Uterus (tissue), 4 donors: Measurements from ENCODE around the gene CHN2. TPM values are rescaled to one million over a fixed set of nuclear protein-coding genes. Genes with fewer than 3 reads are reported as not detected.

ENCODE experiments used
- DNase-seq, 2 donors: peaks; one replicate each; pipeline ENCODE4 v3.0.0-alpha.2; 2019 to 2020
- H3K27ac ChIP-seq, 2 donors: fragments of 200-600 bp; sonication (generic); 1 replicate in 1 of 2; 2 replicates in 1 of 2; pipeline ENCODE4 v1.5.1; 2016 to 2018
- H3K27me3 ChIP-seq, 2 donors: fragments of 200-600 bp; sonication (generic); one replicate each; pipeline ENCODE4 v1.5.1; 2018 to 2019; ENCODE audit warnings: control low read depth in 1 of 2
- H3K36me3 ChIP-seq, 2 donors: fragments of 200-600 bp; sonication (generic); one replicate each; pipeline ENCODE4 v1.5.1; 2019; ENCODE audit warnings: control low read depth in 1 of 2
- H3K4me1 ChIP-seq, 2 donors: fragments of 200-600 bp; sonication (generic); one replicate each; pipeline ENCODE4 v1.5.1; 2018 to 2019; ENCODE audit warnings: control low read depth in 1 of 2
- H3K4me3 ChIP-seq, 2 donors: fragments of 200-600 bp; sonication (generic); 1 replicate in 1 of 2; 2 replicates in 1 of 2; pipeline ENCODE4 v1.5.1; 2018 to 2019; ENCODE audit warnings: mild to moderate bottlenecking in 1 of 2
- H3K9me3 ChIP-seq, 2 donors: fragments of 200-600 bp; sonication (generic); one replicate each; pipeline ENCODE4 v1.5.1; 2019; ENCODE audit warnings: control low read depth in 1 of 2
- CTCF ChIP-seq, 4 experiments: fragments of 200-600 bp in 2 of 4; fragments of 450-650 bp in 2 of 4; sonication (generic) in 2 of 4; IDR thresholded peaks; one replicate each; pipeline ENCODE4 v1.5.1; 2016 to 2019; ENCODE audit warnings: antibody characterized with exemption in 4 of 4, mild to moderate bottlenecking in 2 of 4, moderate library complexity in 1 of 4
- POLR2A ChIP-seq, 2 donors: fragments of 450-650 bp; IDR thresholded peaks; one replicate each; pipeline ENCODE4 v1.6.1; 2016; ENCODE audit warnings: antibody characterized with exemption in 2 of 2, mild to moderate bottlenecking in 1 of 2, moderate library complexity in 1 of 2
- intact Hi-C: fragments of 100-400 bp; cut with DNase I; formaldehyde crosslinking; loops from one replicate; pipeline ENCODE4 v1.15.1; 2023; ENCODE audit warnings: low total_unique reads
- total RNA-seq, 4 donors: library from RNA; depleted of rRNA in 3 of 4; stranded (reverse); fragments of >200 nt in 3 of 4; gene quantifications; one replicate each; pipeline versions ENCODE4 v1.1.0 to v1.2.4, GENCODE V29; 2014 to 2023
- donor health status: DM: yes; HTN: yes; CAD: no.

The CHN2 gene
- total RNA-seq, 4 donors from 2014 or later = 9.8 to 22.9 (median 18.3) TPM

DNA sequence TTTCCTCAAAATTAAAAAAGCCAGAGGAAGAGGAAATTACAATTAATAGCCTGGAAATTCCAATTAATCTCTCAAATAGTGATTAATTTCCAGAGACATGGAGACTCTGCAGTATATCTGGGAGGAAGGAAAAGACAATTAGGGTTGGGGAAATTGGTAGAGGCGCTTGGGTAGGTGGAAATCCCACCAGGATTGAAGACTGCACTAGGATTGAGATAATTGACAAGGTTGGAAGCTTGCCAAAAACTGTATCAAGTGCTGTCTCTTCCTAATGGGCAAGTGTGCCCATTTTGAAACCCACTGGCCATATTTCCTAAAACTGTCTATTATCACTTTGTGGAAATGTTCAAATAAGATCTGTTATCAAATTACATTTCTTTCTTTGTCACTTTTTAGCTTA is 21.6 kb downstream of the CHN2 start:
- no peak overlapping the region for H3K27ac ChIP-seq
- DNase-seq = no peak
- H3K4me1 ChIP-seq = no peaks in the 10 kb centered on the region
- no peaks in the 10 kb centered on the region for H3K36me3 ChIP-seq
- no peak for TF ChIP-seq POLR2A (IDR thresholded peaks at IDR 0.05)
- TF ChIP-seq CTCF (IDR thresholded peaks at IDR 0.05) = no peak
- no peak overlapping the region for H3K4me3 ChIP-seq
- peaks cover 0 to 3% of the 10 kb centered on the region in 2 donors for H3K27me3 ChIP-seq
- intact Hi-C loops = no loop called here
- H3K9me3 ChIP-seq = no peaks in the 10 kb centered on the region

GRCh38 chr7:29217113-29217512 is 22.5 kb downstream of the CHN2 start:
- Histone ChIP-seq H3K4me3 (no peak overlapping the region), H3K27ac (no peak overlapping the region), H3K27me3 (peaks cover 0 to 3% of the 10 kb centered on the region in 2 donors), H3K9me3 (no peaks in the 10 kb centered on the region), H3K36me3 (no peaks in the 10 kb centered on the region), H3K4me1 (no peaks in the 10 kb centered on the region)
- intact Hi-C loops = no loop called here
- no peak for TF ChIP-seq POLR2A (IDR thresholded peaks at IDR 0.05)
- no peak for TF ChIP-seq CTCF (IDR thresholded peaks at IDR 0.05)
- no peak for DNase-seq

DNA sequence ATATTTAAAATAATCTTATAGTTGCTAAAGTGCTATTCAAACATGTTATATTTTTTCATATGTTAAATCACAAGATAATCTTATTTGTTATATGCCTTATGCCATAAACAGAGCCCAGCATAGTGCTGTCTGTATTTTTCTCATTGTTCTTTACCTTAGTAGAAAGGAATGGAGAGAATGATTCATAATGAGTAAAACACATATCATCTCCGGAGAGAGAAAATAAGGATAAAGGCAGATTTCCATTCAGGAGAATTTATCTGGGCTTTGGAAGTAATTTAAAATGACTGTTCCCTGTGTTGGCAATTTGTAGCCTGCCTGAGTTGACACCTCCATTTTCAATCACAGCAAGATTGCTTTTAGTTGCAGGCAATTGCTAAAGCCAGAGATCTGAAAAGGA is 30.2 kb downstream of the CHN2 start:
- no peak overlapping the region for H3K4me3 ChIP-seq
- TF ChIP-seq CTCF (IDR thresholded peaks at IDR 0.05) = no peak
- no peak for TF ChIP-seq POLR2A (IDR thresholded peaks at IDR 0.05)
- H3K27ac ChIP-seq = no peak overlapping the region
- intact Hi-C loops = no loop called here
- no peaks in the 10 kb centered on the region for H3K9me3 ChIP-seq
- no peaks in the 10 kb centered on the region for H3K27me3 ChIP-seq
- no peaks in the 10 kb centered on the region for H3K36me3 ChIP-seq
- H3K4me1 ChIP-seq = no peaks in the 10 kb centered on the region
- no peak for DNase-seq

- H3K4me1 ChIP-seq = no peaks in the 10 kb centered on the region
- no peaks in the 10 kb centered on the region for H3K9me3 ChIP-seq
- intact Hi-C loops = no loop called here
- no peak for TF ChIP-seq CTCF (IDR thresholded peaks at IDR 0.05)
- no peak for TF ChIP-seq POLR2A (IDR thresholded peaks at IDR 0.05)
- no peaks in the 10 kb centered on the region for H3K27me3 ChIP-seq
- no peak overlapping the region for H3K27ac ChIP-seq
- H3K36me3 ChIP-seq = no peaks in the 10 kb centered on the region
- H3K4me3 ChIP-seq = no peak overlapping the region
- no peak for DNase-seq
Observed at GRCh38 chr7:29228289-29229011, 33.9 kb downstream of the CHN2 start.

DNA sequence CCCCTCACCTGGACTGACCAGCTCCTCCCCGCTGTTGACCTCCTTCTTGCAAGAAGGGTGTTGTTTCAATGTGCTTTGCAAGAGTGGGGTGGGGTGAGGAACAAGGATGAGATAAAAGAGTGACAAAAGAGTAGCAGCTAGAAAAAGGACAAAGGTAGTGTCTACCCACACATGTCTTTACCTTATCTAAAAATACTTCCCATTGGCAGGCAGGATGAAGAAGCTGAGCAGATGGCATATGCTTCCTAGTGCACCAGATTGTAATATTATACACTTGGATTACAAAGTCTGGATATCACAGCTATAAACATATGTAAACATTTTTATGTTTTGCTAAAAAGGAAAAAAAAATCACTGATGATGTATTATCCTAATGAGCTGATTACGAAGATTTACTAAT is 34.5 kb downstream of the CHN2 start:
- no peaks in the 10 kb centered on the region for H3K27me3 ChIP-seq
- H3K4me1 ChIP-seq = no peaks in the 10 kb centered on the region
- no peak for TF ChIP-seq CTCF (IDR thresholded peaks at IDR 0.05)
- H3K36me3 ChIP-seq = no peaks in the 10 kb centered on the region
- no peak overlapping the region for H3K4me3 ChIP-seq
- H3K27ac ChIP-seq = no peak overlapping the region
- H3K9me3 ChIP-seq = no peaks in the 10 kb centered on the region
- intact Hi-C loops = no loop called here
- DNase-seq = no peak
